ENCODE measurements around the gene TRIM63. TPM values are rescaled to one million over a fixed set of nuclear protein-coding genes. Genes with fewer than 3 reads are reported as not detected.

The TRIM63 gene
- total and polyA plus RNA-seq, 9 of the 15 experiments (the other 6 are each of a cell fraction or from before 2014, with no cell fraction given) = 0.08 to 0.57 (median 0.36) TPM

DNA sequence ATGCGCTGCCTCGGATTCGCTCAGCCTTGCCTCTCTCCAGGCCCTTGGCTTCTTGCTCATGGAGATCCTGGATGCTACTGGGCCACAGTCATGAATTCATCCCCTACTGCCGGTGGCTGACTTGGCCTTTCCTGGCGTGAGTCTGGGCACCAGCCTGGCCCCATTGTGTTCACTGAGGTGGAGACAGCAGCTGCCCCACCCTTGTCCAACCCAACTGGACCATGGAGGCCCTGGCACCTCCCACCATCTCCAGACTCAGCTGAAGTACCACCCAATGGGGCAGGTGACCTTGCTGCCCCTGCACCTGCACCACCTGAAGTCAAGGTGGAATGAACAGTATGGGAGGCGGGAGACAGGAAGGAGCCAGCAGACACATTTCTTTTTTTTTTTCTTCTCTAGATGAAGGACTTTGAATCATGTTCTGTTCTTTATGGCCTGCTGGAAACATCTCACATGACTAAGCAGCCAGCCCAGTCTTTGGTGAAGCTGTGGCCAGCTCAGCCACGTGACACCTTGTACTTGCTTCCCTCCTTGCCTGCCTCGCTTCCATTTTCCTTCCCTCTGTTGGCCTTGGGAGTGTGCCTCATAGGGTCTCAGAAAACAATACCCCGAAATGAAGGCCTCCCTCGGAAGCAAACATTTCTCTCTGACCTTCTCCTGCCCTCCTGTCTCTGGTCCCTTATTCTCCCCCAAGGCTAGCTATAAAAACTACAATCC is 17.7 kb downstream of the TRIM63 start (continued):
- TF ChIP-seq FUS (optimal IDR thresholded peaks at IDR 0.05; ENCODE audit: low read depth, low read length) (no peak), ZNF316 (IDR thresholded peaks at IDR 0.05) (peak; percentile 38; the same call in 1 of the 2 replicates), ZNF507 (tag; conservative IDR thresholded peaks at IDR 0.05) (no peak), CBFA2T2 (conservative IDR thresholded peaks at IDR 0.05) (peak; percentile 51), SIX5 (IDR thresholded peaks at IDR 0.05; ENCODE audit: borderline replicate concordance in 1 of 2, insufficient read depth in 1 of 2, low read depth in 1 of 2, low read length in 2 of 2) (no peak), SIRT6 (IDR thresholded peaks at IDR 0.05; ENCODE audit: low read depth, low read length) (no peak), NFE2 (IDR thresholded peaks at IDR 0.05; ENCODE audit: low read depth) (0 out of 2 replicates have a peak, but pooled peaks have one; percentile 13), SPI1 (IDR thresholded peaks at IDR 0.05; ENCODE audit: borderline replicate concordance, low read depth, low read length) (no peak), TEAD2 (tag; IDR thresholded peaks at IDR 0.05) (no peak), ZNF583 (CRISPR knock-in tag; IDR thresholded peaks at IDR 0.05) (peak; percentile 97), ZNF644 (tag; IDR thresholded peaks at IDR 0.05; ENCODE audit: low read depth) (peak; percentile 96), TRIM24 (IDR thresholded peaks at IDR 0.05) (no peak), KLF6 (CRISPR knock-in tag; IDR thresholded peaks at IDR 0.05; ENCODE audit: borderline replicate concordance) (peak; percentile 94; the same call in 1 of the 2 replicates), MYC (IDR thresholded peaks at IDR 0.05; ENCODE audit: low read depth, low read length) (0 out of 2 replicates have a peak, but pooled peaks have one; percentile 17), MYC (CRISPR knock-in tag; IDR thresholded peaks at IDR 0.05; ENCODE audit: borderline replicate concordance, low read depth) (peak; percentile 83; the same call in 1 of the 2 replicates), ZNF24 (IDR thresholded peaks at IDR 0.05) (no peak), NR2F6 (CRISPR knock-in tag; IDR thresholded peaks at IDR 0.05) (no peak), SETDB1 (IDR thresholded peaks at IDR 0.05; ENCODE audit: low read length) (no peak), ZNF589 (CRISPR knock-in tag; IDR thresholded peaks at IDR 0.05; ENCODE audit: low read depth) (peak; percentile 96), ZNF444 (CRISPR knock-in tag; IDR thresholded peaks at IDR 0.05) (0 out of 2 replicates have a peak, but pooled peaks have one; percentile 42), FOXJ3 (CRISPR knock-in tag; IDR thresholded peaks at IDR 0.05) (no peak), EWSR1 (IDR thresholded peaks at IDR 0.05; ENCODE audit: borderline replicate concordance, low read depth, partially characterized antibody) (no peak), SRSF3 (IDR thresholded peaks at IDR 0.05; ENCODE audit: insufficient read depth, low read length) (no peak), HNRNPL (IDR thresholded peaks at IDR 0.05; ENCODE audit: low read depth, low read length) (no peak), RFX7 (CRISPR knock-in tag; IDR thresholded peaks at IDR 0.05) (no peak), SP1 (CRISPR knock-in tag; IDR thresholded peaks at IDR 0.05) (no peak)
- TF ChIP-seq, protein P1, sequence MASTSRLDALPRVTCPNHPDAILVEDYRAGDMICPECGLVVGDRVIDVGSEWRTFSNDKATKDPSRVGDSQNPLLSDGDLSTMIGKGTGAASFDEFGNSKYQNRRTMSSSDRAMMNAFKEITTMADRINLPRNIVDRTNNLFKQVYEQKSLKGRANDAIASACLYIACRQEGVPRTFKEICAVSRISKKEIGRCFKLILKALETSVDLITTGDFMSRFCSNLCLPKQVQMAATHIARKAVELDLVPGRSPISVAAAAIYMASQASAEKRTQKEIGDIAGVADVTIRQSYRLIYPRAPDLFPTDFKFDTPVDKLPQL (IDR thresholded peaks at IDR 0.05; ENCODE audit: extremely low read depth, insufficient read length) = no peak
- TF ChIP-seq, protein P2, sequence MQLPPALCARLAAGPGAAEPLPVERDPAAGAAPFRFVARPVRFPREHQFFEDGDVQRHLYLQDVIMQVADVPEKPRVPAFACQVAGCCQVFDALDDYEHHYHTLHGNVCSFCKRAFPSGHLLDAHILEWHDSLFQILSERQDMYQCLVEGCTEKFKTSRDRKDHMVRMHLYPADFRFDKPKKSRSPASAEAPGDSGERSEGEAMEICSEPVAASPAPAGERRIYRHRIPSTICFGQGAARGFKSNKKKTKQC (CRISPR knock-in tag; IDR thresholded peaks at IDR 0.05) = no peak
- TF ChIP-seq, protein P3, sequence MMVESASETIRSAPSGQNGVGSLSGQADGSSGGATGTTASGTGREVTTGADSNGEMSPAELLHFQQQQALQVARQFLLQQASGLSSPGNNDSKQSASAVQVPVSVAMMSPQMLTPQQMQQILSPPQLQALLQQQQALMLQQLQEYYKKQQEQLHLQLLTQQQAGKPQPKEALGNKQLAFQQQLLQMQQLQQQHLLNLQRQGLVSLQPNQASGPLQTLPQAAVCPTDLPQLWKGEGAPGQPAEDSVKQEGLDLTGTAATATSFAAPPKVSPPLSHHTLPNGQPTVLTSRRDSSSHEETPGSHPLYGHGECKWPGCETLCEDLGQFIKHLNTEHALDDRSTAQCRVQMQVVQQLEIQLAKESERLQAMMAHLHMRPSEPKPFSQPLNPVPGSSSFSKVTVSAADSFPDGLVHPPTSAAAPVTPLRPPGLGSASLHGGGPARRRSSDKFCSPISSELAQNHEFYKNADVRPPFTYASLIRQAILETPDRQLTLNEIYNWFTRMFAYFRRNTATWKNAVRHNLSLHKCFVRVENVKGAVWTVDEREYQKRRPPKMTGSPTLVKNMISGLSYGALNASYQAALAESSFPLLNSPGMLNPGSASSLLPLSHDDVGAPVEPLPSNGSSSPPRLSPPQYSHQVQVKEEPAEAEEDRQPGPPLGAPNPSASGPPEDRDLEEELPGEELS (CRISPR knock-in tag; IDR thresholded peaks at IDR 0.05; ENCODE audit: borderline replicate concordance) = no peak
